ENCODE data around the gene PLXNA1. TPM values are rescaled to one million over a fixed set of nuclear protein-coding genes. Genes with fewer than 3 reads are reported as not detected.
A peak's percentile ranks its signal among the peaks of the same experiment; 100 is the strongest.

Gene PLXNA1
- total RNA-seq, 1 donor from 2014 or later, result 55.2 TPM

GRCh38 chr3:127001486-127002194 lies 18.7 kb downstream of the PLXNA1 start:
- peak overlapping the region; percentile 46 for H3K4me3 Mint-ChIP-seq
- peaks cover 9% of the 10 kb centered on the region for H3K4me1 Mint-ChIP-seq
- H3K9me3 Mint-ChIP-seq, result no peaks in the 10 kb centered on the region
- TF ChIP-seq CTCF (IDR thresholded peaks at IDR 0.05; ENCODE audit: unreplicated experiment), result no peak
- H3K27ac Mint-ChIP-seq, result peak overlapping the region; percentile 91
- no peaks in the 10 kb centered on the region for H3K27me3 Mint-ChIP-seq (ENCODE audit: low read depth)
- no peak for DNase-seq (ENCODE audit: low spot score in 2 of 2, unreplicated experiment in 2 of 2)
- H3K36me3 Mint-ChIP-seq, result peaks cover 4% of the 10 kb centered on the region

GRCh38 chr3:127002195-127003174 lies 19.6 kb downstream of the PLXNA1 start:
- peaks cover 7% of the 10 kb centered on the region for H3K36me3 Mint-ChIP-seq
- peak; percentile 62 to 84 for DNase-seq (ENCODE audit: low spot score in 2 of 2, unreplicated experiment in 2 of 2)
- peak overlapping the region; percentile 91 for H3K27ac Mint-ChIP-seq
- H3K27me3 Mint-ChIP-seq (ENCODE audit: low read depth), result no peaks in the 10 kb centered on the region
- peak; percentile 35 for TF ChIP-seq CTCF (IDR thresholded peaks at IDR 0.05; ENCODE audit: unreplicated experiment)
- peaks cover 9% of the 10 kb centered on the region for H3K4me1 Mint-ChIP-seq
- H3K4me3 Mint-ChIP-seq, result peak overlapping the region; percentile 46
- no peaks in the 10 kb centered on the region for H3K9me3 Mint-ChIP-seq

GRCh38 chr3:127003175-127003555 lies 20.2 kb downstream of the PLXNA1 start:
- Mint-ChIP-seq H3K4me1 (peaks cover 9% of the 10 kb centered on the region), H3K27ac (no peak overlapping the region), H3K9me3 (no peaks in the 10 kb centered on the region), H3K27me3 (ENCODE audit: low read depth) (no peaks in the 10 kb centered on the region), H3K36me3 (peaks cover 7% of the 10 kb centered on the region), H3K4me3 (no peak overlapping the region)
- TF ChIP-seq CTCF (IDR thresholded peaks at IDR 0.05; ENCODE audit: unreplicated experiment), result no peak
- no peak for DNase-seq (ENCODE audit: low spot score in 2 of 2, unreplicated experiment in 2 of 2)

DNA sequence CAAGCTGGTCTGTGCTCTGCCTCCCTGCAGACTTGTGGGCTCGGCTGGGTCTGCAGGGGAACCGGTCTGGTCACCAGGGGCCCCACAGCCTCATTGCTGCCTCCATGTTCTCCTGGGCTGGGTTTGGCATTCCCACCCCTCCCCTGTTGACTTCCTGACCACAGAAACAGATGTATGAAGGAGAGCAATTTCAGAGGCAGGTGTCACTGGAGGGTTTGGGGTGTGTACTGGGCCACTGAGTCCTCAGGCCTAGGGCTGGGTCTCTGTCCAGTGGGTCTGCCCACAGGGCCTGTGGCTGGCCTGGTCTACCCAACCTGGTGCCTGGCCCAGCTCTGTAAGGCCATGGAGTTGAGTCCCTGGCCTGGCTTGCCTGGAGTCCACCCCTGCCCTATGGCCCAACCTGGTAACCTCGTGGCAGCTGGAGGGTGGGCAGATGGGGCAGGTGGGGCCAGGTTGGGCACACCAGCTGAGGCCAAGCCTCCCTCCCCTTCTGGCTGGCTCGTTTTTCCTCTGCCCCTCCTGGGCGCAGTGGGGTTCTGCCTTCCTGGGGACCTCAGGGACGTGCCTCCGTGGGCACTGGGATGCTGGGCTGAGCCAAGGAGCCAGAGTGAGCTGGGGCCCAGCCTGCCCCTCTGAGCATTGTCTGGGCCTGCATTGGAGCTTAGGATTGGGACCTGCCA lies 20.8 kb downstream of the PLXNA1 start:
- H3K4me3 Mint-ChIP-seq, result no peak overlapping the region
- H3K4me1 Mint-ChIP-seq, result peaks cover 9% of the 10 kb centered on the region
- DNase-seq (ENCODE audit: low spot score in 2 of 2, unreplicated experiment in 2 of 2), result no peak
- H3K27me3 Mint-ChIP-seq (ENCODE audit: low read depth), result no peaks in the 10 kb centered on the region
- H3K36me3 Mint-ChIP-seq, result peaks cover 7% of the 10 kb centered on the region
- TF ChIP-seq CTCF (IDR thresholded peaks at IDR 0.05; ENCODE audit: unreplicated experiment), result no peak
- H3K27ac Mint-ChIP-seq, result no peak overlapping the region
- no peaks in the 10 kb centered on the region for H3K9me3 Mint-ChIP-seq

- Mint-ChIP-seq H3K36me3 (peaks cover 7% of the 10 kb centered on the region), H3K27me3 (ENCODE audit: low read depth) (no peaks in the 10 kb centered on the region), H3K4me3 (no peak overlapping the region), H3K9me3 (no peaks in the 10 kb centered on the region), H3K27ac (no peak overlapping the region), H3K4me1 (peaks cover 9% of the 10 kb centered on the region)
- no peak for DNase-seq (ENCODE audit: low spot score in 2 of 2, unreplicated experiment in 2 of 2)
- TF ChIP-seq CTCF (IDR thresholded peaks at IDR 0.05; ENCODE audit: unreplicated experiment), result no peak
Measured at GRCh38 chr3:127004641-127005397, 21.9 kb downstream of the PLXNA1 start.

Measured in mesothelial cell of epicardium (in vitro differentiated cells).